ENCODE measurements around the gene BTAF1.

Gene BTAF1

GRCh38 chr10:91953600-91954160 lies 30.1 kb downstream of the BTAF1 start:
- no peak overlapping the region for H3K4me3 ChIP-seq (ENCODE audit: low read depth, low read length)
- no peak for TF ChIP-seq CTCF (IDR thresholded peaks at IDR 0.05; ENCODE audit: insufficient read depth, low read depth, low read length, missing control alignments)
- DNase-seq (ENCODE audit: low read depth), result no peak

GRCh38 chr10:91955114-91955513 lies 31.5 kb downstream of the BTAF1 start:
- DNase-seq (ENCODE audit: low read depth), result no peak
- no peak for TF ChIP-seq CTCF (IDR thresholded peaks at IDR 0.05; ENCODE audit: insufficient read depth, low read depth, low read length, missing control alignments)
- no peak overlapping the region for H3K4me3 ChIP-seq (ENCODE audit: low read depth, low read length)

- no peak for TF ChIP-seq CTCF (IDR thresholded peaks at IDR 0.05; ENCODE audit: insufficient read depth, low read depth, low read length, missing control alignments)
- H3K4me3 ChIP-seq (ENCODE audit: low read depth, low read length), result no peak overlapping the region
- DNase-seq (ENCODE audit: low read depth), result no peak
Measured at GRCh38 chr10:91957091-91957490, 33.5 kb downstream of the BTAF1 start.

- no peak for TF ChIP-seq CTCF (IDR thresholded peaks at IDR 0.05; ENCODE audit: insufficient read depth, low read depth, low read length, missing control alignments)
- H3K4me3 ChIP-seq (ENCODE audit: low read depth, low read length), result no peak overlapping the region
- DNase-seq (ENCODE audit: low read depth), result no peak
Measured at GRCh38 chr10:91969297-91969696, 45.7 kb downstream of the BTAF1 start.

GRCh38 chr10:91974960-91975359 lies 51.4 kb downstream of the BTAF1 start:
- DNase-seq (ENCODE audit: low read depth), result peak; percentile 4
- TF ChIP-seq CTCF (IDR thresholded peaks at IDR 0.05; ENCODE audit: insufficient read depth, low read depth, low read length, missing control alignments), result no peak
- H3K4me3 ChIP-seq (ENCODE audit: low read depth, low read length), result no peak overlapping the region

GRCh38 chr10:91975438-91975837 lies 51.9 kb downstream of the BTAF1 start:
- H3K4me3 ChIP-seq (ENCODE audit: low read depth, low read length), result no peak overlapping the region
- DNase-seq (ENCODE audit: low read depth), result no peak
- no peak for TF ChIP-seq CTCF (IDR thresholded peaks at IDR 0.05; ENCODE audit: insufficient read depth, low read depth, low read length, missing control alignments)

- no peak for TF ChIP-seq CTCF (IDR thresholded peaks at IDR 0.05; ENCODE audit: insufficient read depth, low read depth, low read length, missing control alignments)
- DNase-seq (ENCODE audit: low read depth), result no peak
- H3K4me3 ChIP-seq (ENCODE audit: low read depth, low read length), result no peak overlapping the region
Measured at GRCh38 chr10:91976317-91977051, 52.9 kb downstream of the BTAF1 start.

All from GM12865 (cell line).